Liver (tissue), 9 donors: Measurements from ENCODE around the gene EFCAB10. TPM values are rescaled to one million over a fixed set of nuclear protein-coding genes. Genes with fewer than 3 reads are reported as not detected.
"Not testable (repeated sequence)": the region's sequence is repeated elsewhere in the genome, so short reads cannot be mapped to it uniquely, and the experiment has no call there.

ENCODE experiments used
- DNase-seq: peaks from one replicate; pipeline ENCODE4 v3.0.0-alpha.2; 2017; ENCODE audit warnings: low spot score
- H3K27ac ChIP-seq, 2 donors: one replicate each; pipeline ENCODE4 v1.7.0; 2013; ENCODE audit warnings: inconsistent platforms in 2 of 2, low read length in 2 of 2, control low read depth in 1 of 2, low read depth in 1 of 2, mild to moderate bottlenecking in 1 of 2
- H3K27me3 ChIP-seq, 4 donors: one replicate each; pipeline versions ENCODE4 v1.6.1 to v1.7.0; 2013; ENCODE audit warnings: low read length in 3 of 4, inconsistent platforms in 1 of 4, mild to moderate bottlenecking in 1 of 4, moderate library complexity in 1 of 4; ENCODE audit not compliant: control insufficient read depth in 4 of 4, insufficient read depth in 4 of 4
- H3K36me3 ChIP-seq, 4 donors: one replicate each; pipeline versions ENCODE4 v1.6.1 to v1.7.0; 2013; ENCODE audit warnings: low read length in 3 of 4, mild to moderate bottlenecking in 3 of 4, low read depth in 1 of 4, moderate library complexity in 1 of 4; ENCODE audit not compliant: control insufficient read depth in 4 of 4, insufficient read depth in 3 of 4
- H3K4me1 ChIP-seq, 4 donors: one replicate each; pipeline versions ENCODE4 v1.6.1 to v1.7.0; 2013; ENCODE audit warnings: low read length in 3 of 4, mild to moderate bottlenecking in 3 of 4, moderate library complexity in 1 of 4; ENCODE audit not compliant: control insufficient read depth in 4 of 4, insufficient read depth in 4 of 4
- H3K4me3 ChIP-seq, 3 donors: one replicate each; pipeline versions ENCODE4 v1.6.1 to v1.7.0; 2013; ENCODE audit warnings: low read length in 3 of 3, control low read depth in 1 of 3, low read depth in 1 of 3, mild to moderate bottlenecking in 1 of 3
- H3K9ac ChIP-seq, 2 donors: one replicate each; pipeline ENCODE4 v1.7.0; 2013; ENCODE audit warnings: low read length in 2 of 2, mild to moderate bottlenecking in 2 of 2, moderate library complexity in 2 of 2, control low read depth in 1 of 2, low read depth in 1 of 2
- H3K9me3 ChIP-seq, 4 donors: one replicate each; pipeline versions ENCODE4 v1.6.1 to v1.7.0; 2013; ENCODE audit warnings: low read length in 3 of 4; ENCODE audit not compliant: control insufficient read depth in 4 of 4
- HNF4A ChIP-seq, 2 donors: conservative IDR thresholded peaks; 2 replicates each; pipeline ENCODE4 v1.6.1; 2016; ENCODE audit warnings: antibody characterized with exemption in 2 of 2, mild to moderate bottlenecking in 2 of 2
- HNF4G ChIP-seq: IDR thresholded peaks from 2 replicates; pipeline ENCODE4 v1.6.1; 2016; ENCODE audit warnings: antibody characterized with exemption
- RXRA ChIP-seq, 2 donors: IDR thresholded peaks; 2 replicates each; pipeline ENCODE4 v1.6.1; 2017 to 2018; ENCODE audit warnings: antibody characterized with exemption in 2 of 2, mild to moderate bottlenecking in 1 of 2
- SP1 ChIP-seq: IDR thresholded peaks from 2 replicates; pipeline ENCODE4 v1.6.1; 2018; ENCODE audit warnings: antibody characterized with exemption, mild to moderate bottlenecking
- TAF1 ChIP-seq: conservative IDR thresholded peaks from 2 replicates; pipeline ENCODE4 v1.6.1; 2016; ENCODE audit warnings: antibody characterized with exemption, mild to moderate bottlenecking
- YY1 ChIP-seq: IDR thresholded peaks from 2 replicates; pipeline ENCODE4 v1.6.1; 2016; ENCODE audit warnings: antibody characterized with exemption, mild to moderate bottlenecking
- ZBTB33 ChIP-seq: IDR thresholded peaks from 2 replicates; pipeline ENCODE4 v1.6.1; 2016; ENCODE audit warnings: antibody characterized with exemption
- WGBS: extraction: QIAGEN DNeasy Blood & Tissue Kit; methylation state at CpG from one replicate; pipeline ENCODE4 v1.1.7; 2013; 5-methylcytosine and 5-hydroxymethylcytosine counted together
- polyA plus RNA-seq, 2 donors: library from polyadenylated mRNA; stranded (reverse) in 1 of 2; unstranded in 1 of 2; fragments of 200-250 nt in 1 of 2; fragments of >200 nt in 1 of 2; fragmentation: Nextera tagmentation in 1 of 2; extraction: Ambion mirVana in 1 of 2; gene quantifications; one replicate each; pipeline versions ENCODE4 v1.2.1 to v1.2.3, GENCODE V29; 2013 to 2015
- total RNA-seq, 2 donors: library from RNA; depleted of rRNA; stranded (reverse); fragments of >200 nt; gene quantifications; one replicate each; pipeline ENCODE4 v1.2.3, GENCODE V29; 2014
- TF ChIP-seq, protein P1 (sequence below): fragments of 150-350 bp; IDR thresholded peaks from 2 replicates; pipeline ENCODE4 v1.5.1; 2017; ENCODE audit warnings: improper control_type of control experiment, low read depth, low read length; ENCODE audit not compliant: missing input control
- TF ChIP-seq, protein P2 (sequence below): IDR thresholded peaks from 2 replicates; pipeline ENCODE4 v1.6.1; 2016; ENCODE audit warnings: antibody characterized with exemption
- donor health status: healthy.
- donor health status: healthy.
- donor health status: healthy.
- donor health status: healthy.
- donor health status: healthy.

The EFCAB10 gene
- total and polyA plus RNA-seq, 4 donors: 0.25 TPM; not detected in 3

- H3K27me3 ChIP-seq, H3K36me3 ChIP-seq, DNase-seq, H3K4me3 ChIP-seq, H3K9me3 ChIP-seq, H3K9ac ChIP-seq, H3K4me1 ChIP-seq, H3K27ac ChIP-seq: not testable (repeated sequence)
- WGBS: 97% methylated on average over 5 of the region's 5 CpGs
These were observed 53.6 kb downstream of the EFCAB10 start for GRCh38 chr7:105527737-105528136.

DNA sequence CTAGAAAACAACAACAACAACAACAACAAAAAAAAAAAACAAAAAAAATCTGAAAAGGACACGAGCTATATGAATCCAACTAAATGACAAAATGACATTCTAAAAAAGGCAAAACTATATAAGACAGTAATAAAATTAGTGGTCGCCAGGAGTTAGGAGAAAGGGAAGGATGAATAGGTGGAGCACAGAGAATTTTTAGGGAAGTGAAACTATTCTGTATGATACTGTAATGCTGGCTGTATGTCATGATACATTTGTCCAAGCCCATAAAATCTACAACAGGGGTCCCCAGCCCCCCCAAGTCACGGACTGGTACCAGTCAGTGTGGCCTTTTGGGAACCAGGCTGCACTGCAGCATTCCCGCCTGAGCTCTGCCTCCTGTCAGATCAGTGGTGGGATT is 56.5 kb downstream of the EFCAB10 start:
- DNase-seq: no peak
- 87% methylated on average over 4 of the region's 4 CpGs for WGBS
- Histone ChIP-seq H3K27me3 (no peaks in the 10 kb centered on the region), H3K4me1 (peaks cover 5 to 10% (median 8%) of the 10 kb centered on the region in 4 donors), H3K27ac (no peak overlapping the region), H3K36me3 (no peaks in the 10 kb centered on the region), H3K9ac (no peak overlapping the region), H3K4me3 (no peak overlapping the region), H3K9me3 (no peaks in the 10 kb centered on the region)
- TF ChIP-seq, protein P1, sequence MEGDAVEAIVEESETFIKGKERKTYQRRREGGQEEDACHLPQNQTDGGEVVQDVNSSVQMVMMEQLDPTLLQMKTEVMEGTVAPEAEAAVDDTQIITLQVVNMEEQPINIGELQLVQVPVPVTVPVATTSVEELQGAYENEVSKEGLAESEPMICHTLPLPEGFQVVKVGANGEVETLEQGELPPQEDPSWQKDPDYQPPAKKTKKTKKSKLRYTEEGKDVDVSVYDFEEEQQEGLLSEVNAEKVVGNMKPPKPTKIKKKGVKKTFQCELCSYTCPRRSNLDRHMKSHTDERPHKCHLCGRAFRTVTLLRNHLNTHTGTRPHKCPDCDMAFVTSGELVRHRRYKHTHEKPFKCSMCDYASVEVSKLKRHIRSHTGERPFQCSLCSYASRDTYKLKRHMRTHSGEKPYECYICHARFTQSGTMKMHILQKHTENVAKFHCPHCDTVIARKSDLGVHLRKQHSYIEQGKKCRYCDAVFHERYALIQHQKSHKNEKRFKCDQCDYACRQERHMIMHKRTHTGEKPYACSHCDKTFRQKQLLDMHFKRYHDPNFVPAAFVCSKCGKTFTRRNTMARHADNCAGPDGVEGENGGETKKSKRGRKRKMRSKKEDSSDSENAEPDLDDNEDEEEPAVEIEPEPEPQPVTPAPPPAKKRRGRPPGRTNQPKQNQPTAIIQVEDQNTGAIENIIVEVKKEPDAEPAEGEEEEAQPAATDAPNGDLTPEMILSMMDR: no peak
- TF ChIP-seq SP1: no peak
- no peak for TF ChIP-seq RXRA (IDR thresholded peaks at IDR 0.05)

GRCh38 chr7:105524423-105524822 is 56.9 kb downstream of the EFCAB10 start:
- H3K4me1 ChIP-seq: peaks cover 5 to 10% (median 8%) of the 10 kb centered on the region in 4 donors
- DNase-seq, H3K27ac ChIP-seq, H3K9ac ChIP-seq, H3K27me3 ChIP-seq, H3K4me3 ChIP-seq, H3K9me3 ChIP-seq, H3K36me3 ChIP-seq: not testable (repeated sequence)
- WGBS: 96% methylated on average over 11 of the region's 11 CpGs

DNA sequence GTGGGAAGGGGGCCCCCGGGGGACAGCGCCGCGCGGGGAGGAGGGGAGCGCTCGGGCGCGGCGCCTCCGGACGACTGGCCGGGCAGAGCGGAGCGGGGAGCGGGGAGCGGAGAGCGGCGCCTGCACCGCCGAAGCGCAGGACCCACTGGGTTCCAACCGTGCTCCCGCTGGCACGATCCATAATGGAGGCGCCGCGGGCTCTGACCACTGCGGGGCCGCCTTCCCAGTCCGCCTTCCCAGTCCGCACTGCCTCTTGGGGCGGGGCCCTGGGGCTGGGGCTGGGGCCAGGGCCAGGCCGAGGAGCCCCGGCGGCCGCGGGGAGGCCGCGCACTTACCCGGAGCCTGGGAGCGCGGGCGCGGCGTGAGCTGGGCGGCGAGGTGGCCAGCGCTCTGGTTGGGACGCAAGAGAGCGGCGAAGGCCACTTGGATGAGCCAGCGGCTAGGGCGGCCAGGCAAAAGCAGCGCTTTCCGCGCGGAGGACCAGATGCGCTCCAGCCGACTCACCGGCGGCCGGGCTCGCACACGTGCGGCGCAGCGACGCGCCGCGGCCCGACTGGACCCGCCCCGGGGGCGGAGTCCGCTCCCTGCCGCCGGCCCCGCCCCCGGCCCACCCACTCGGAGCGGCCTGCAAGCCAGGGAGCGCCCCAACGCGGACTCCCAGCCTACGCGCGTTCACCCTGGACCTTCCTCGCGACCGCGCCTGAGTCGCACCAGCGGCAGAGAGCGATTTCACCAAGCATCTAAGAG is 59.4 kb downstream of the EFCAB10 start, which contains the start of gene PUS7:
PUS7 (minus strand) TSS at position 555 of the 747 bp plus-strand sequence. CDS start 13,759 bp downstream, outside the sequence.
- peak; percentile 89 for DNase-seq
- H3K4me3 ChIP-seq: peak within 1 kb of the TSS; percentile 49 to 92 (median 86)
- H3K27me3 ChIP-seq: no peaks in the 10 kb centered on the region
- peaks cover 0 to 2% (median 0%) of the 10 kb centered on the region in 4 donors for H3K36me3 ChIP-seq
- H3K27ac ChIP-seq: peak within 1 kb of the TSS; percentile 77 to 92
- H3K9ac ChIP-seq: peak within 1 kb of the TSS; percentile 22 to 63
- TF ChIP-seq, protein P1: no peak
- peak; percentile 29 for TF ChIP-seq HNF4G
- TF ChIP-seq YY1: peak; percentile 52
- peak; percentile 21 for TF ChIP-seq TAF1
- no peak for TF ChIP-seq ZBTB33
- TF ChIP-seq SP1: peak; percentile 56
- TF ChIP-seq HNF4A (conservative IDR thresholded peaks at IDR 0.05): peak in 1 of 2 donors; percentile 47
- TF ChIP-seq, protein P2, sequence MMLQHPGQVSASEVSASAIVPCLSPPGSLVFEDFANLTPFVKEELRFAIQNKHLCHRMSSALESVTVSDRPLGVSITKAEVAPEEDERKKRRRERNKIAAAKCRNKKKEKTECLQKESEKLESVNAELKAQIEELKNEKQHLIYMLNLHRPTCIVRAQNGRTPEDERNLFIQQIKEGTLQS: no peak
- H3K9me3 ChIP-seq: no peaks in the 10 kb centered on the region
- WGBS: under 1% methylated on average over 96 of the region's 96 CpGs
- peaks cover 5 to 10% (median 8%) of the 10 kb centered on the region in 4 donors for H3K4me1 ChIP-seq
